Lower lobe of right lung (tissue), 2 donors: Measurements from ENCODE around the gene IL7R. TPM values are rescaled to one million over a fixed set of nuclear protein-coding genes. Genes with fewer than 3 reads are reported as not detected.
A peak's percentile ranks its signal among the peaks of the same experiment; 100 is the strongest.

ENCODE experiments used
- ATAC-seq, 2 donors: fragments of 200-7000 bp; cut with Tn5 transposase; one replicate each; pipeline ENCODE4 v1.9.1; 2020 to 2022; ENCODE audit warnings: mild to moderate bottlenecking in 2 of 2, moderate library complexity in 2 of 2
- DNase-seq: peaks from one replicate; pipeline ENCODE4 v3.0.0-alpha.2; 2020
- H3K27ac ChIP-seq: fragments of 200-600 bp; one replicate; pipeline ENCODE4 v1.8.0; 2022
- H3K27me3 ChIP-seq: fragments of 200-600 bp; one replicate; pipeline ENCODE4 v1.8.0; 2022; ENCODE audit warnings: low read depth
- H3K36me3 ChIP-seq: fragments of 200-600 bp; one replicate; pipeline ENCODE4 v1.8.0; 2022; ENCODE audit warnings: mild to moderate bottlenecking
- H3K4me1 ChIP-seq: fragments of 200-600 bp; one replicate; pipeline ENCODE4 v1.8.0; 2022
- H3K4me3 ChIP-seq: fragments of 200-600 bp; one replicate; pipeline ENCODE4 v1.8.0; 2022; ENCODE audit warnings: mild to moderate bottlenecking
- H3K9me3 ChIP-seq: fragments of 200-600 bp; one replicate; pipeline ENCODE4 v1.8.0; 2022
- CTCF ChIP-seq: fragments of 200-600 bp; IDR thresholded peaks from one replicate; pipeline ENCODE4 v1.8.0; 2022; ENCODE audit warnings: antibody characterized with exemption, mild to moderate bottlenecking
- intact Hi-C: fragments of 100-400 bp; cut with DNase I; formaldehyde crosslinking; loops from one replicate; pipeline ENCODE4 v1.11.0; 2022
- total RNA-seq: library from RNA; stranded (reverse); fragmentation: NEBNext Ultra II Directional; extraction: Animal tissue kit (Norgen Biotek cat#: 25700); gene quantifications from one replicate; pipeline ENCODE4 v1.2.1, GENCODE V29; 2021
- donor health status: DM: no; HTN: yes; CAD: no; lungs with severe emphysema.

IL7R gene
- total RNA-seq, 1 donor from 2014 or later, result 168 TPM

- intact Hi-C loops, result no loop called here
- no peak for DNase-seq
- H3K4me1 ChIP-seq, result no peaks in the 10 kb centered on the region
- H3K36me3 ChIP-seq, result peaks cover 8% of the 10 kb centered on the region
- no peaks in the 10 kb centered on the region for H3K9me3 ChIP-seq
- H3K4me3 ChIP-seq, result no peak overlapping the region
- TF ChIP-seq CTCF, result no peak
- ATAC-seq, result peak; percentile 26 to 64
- no peak overlapping the region for H3K27ac ChIP-seq
- no peaks in the 10 kb centered on the region for H3K27me3 ChIP-seq
Measured at GRCh38 chr5:35876922-35877321, 20.2 kb downstream of the IL7R start.

GRCh38 chr5:35877655-35878054 is 21.0 kb downstream of the IL7R start:
- no peak for DNase-seq

GRCh38 chr5:35878079-35878478 is 21.4 kb downstream of the IL7R start:
- no peaks in the 10 kb centered on the region for H3K4me1 ChIP-seq
- H3K36me3 ChIP-seq, result peaks cover 8% of the 10 kb centered on the region
- no peak overlapping the region for H3K27ac ChIP-seq
- ATAC-seq (no peak), DNase-seq (no peak)
- TF ChIP-seq CTCF, result no peak
- H3K4me3 ChIP-seq, result no peak overlapping the region
- no peaks in the 10 kb centered on the region for H3K27me3 ChIP-seq
- H3K9me3 ChIP-seq, result no peaks in the 10 kb centered on the region
- intact Hi-C loops, result no loop called here

More at GRCh38 chr5:35877655-35878054, 21.0 kb downstream of the IL7R start:
- H3K36me3 ChIP-seq, result peaks cover 8% of the 10 kb centered on the region
- H3K4me3 ChIP-seq, result no peak overlapping the region
- H3K27me3 ChIP-seq, result no peaks in the 10 kb centered on the region
- TF ChIP-seq CTCF, result no peak
- no peak for ATAC-seq
- H3K9me3 ChIP-seq, result no peaks in the 10 kb centered on the region
- intact Hi-C loops, result no loop called here
- no peak overlapping the region for H3K27ac ChIP-seq
- H3K4me1 ChIP-seq, result no peaks in the 10 kb centered on the region

GRCh38 chr5:35879096-35879495 is 22.4 kb downstream of the IL7R start:
- H3K27me3 ChIP-seq, result no peaks in the 10 kb centered on the region
- no peak for DNase-seq
- intact Hi-C loops, result no loop called here
- no peak for TF ChIP-seq CTCF
- H3K9me3 ChIP-seq, result no peaks in the 10 kb centered on the region
- no peak overlapping the region for H3K4me3 ChIP-seq
- no peak overlapping the region for H3K27ac ChIP-seq
- H3K4me1 ChIP-seq, result peaks cover 4% of the 10 kb centered on the region
- peaks cover 8% of the 10 kb centered on the region for H3K36me3 ChIP-seq
- no peak for ATAC-seq

GRCh38 chr5:35879649-35880048 is 23.0 kb downstream of the IL7R start:
- no peaks in the 10 kb centered on the region for H3K9me3 ChIP-seq
- no peak for ATAC-seq
- no peak for DNase-seq
- TF ChIP-seq CTCF, result no peak
- no peak overlapping the region for H3K4me3 ChIP-seq
- no peaks in the 10 kb centered on the region for H3K27me3 ChIP-seq
- intact Hi-C loops, result no loop called here
- H3K36me3 ChIP-seq, result peaks cover 6% of the 10 kb centered on the region
- no peak overlapping the region for H3K27ac ChIP-seq
- peaks cover 5% of the 10 kb centered on the region for H3K4me1 ChIP-seq

GRCh38 chr5:35880156-35880555 is 23.5 kb downstream of the IL7R start:
- H3K9me3 ChIP-seq, result no peaks in the 10 kb centered on the region
- DNase-seq (no peak), ATAC-seq (no peak)
- H3K27me3 ChIP-seq, result no peaks in the 10 kb centered on the region
- no peak overlapping the region for H3K4me3 ChIP-seq
- TF ChIP-seq CTCF, result no peak
- H3K4me1 ChIP-seq, result peaks cover 5% of the 10 kb centered on the region
- H3K27ac ChIP-seq, result no peak overlapping the region
- peaks cover 1% of the 10 kb centered on the region for H3K36me3 ChIP-seq
- intact Hi-C loops, result no loop called here
